Heart left ventricle (tissue), 16 donors: ENCODE measurements around the gene FAM161A. TPM values are rescaled to one million over a fixed set of nuclear protein-coding genes. Genes with fewer than 3 reads are reported as not detected.

Source experiments
- ATAC-seq, 4 donors: fragments of 200-7000 bp; cut with Tn5 transposase; one replicate each; pipeline ENCODE4 v1.9.1; 2020 to 2022; ENCODE audit warnings: moderate library complexity in 4 of 4, mild to moderate bottlenecking in 3 of 4, moderate number of reproducible peaks in 1 of 4
- DNase-seq, 5 donors: peaks; one replicate each; pipeline ENCODE4 v3.0.0-alpha.2; 2020
- H3K27ac ChIP-seq, 12 donors: fragments of 200-600 bp; sonication (generic) in 4 of 12; one replicate each; pipeline versions ENCODE4 v1.5.0 to v1.8.0; 2016 to 2022; ENCODE audit warnings: mild to moderate bottlenecking in 2 of 12
- H3K27me3 ChIP-seq, 9 donors: fragments of 200-600 bp; sonication (generic) in 2 of 9; one replicate each; pipeline versions ENCODE4 v1.5.1 to v1.8.0; 2016 to 2022; ENCODE audit warnings: mild to moderate bottlenecking in 3 of 9
- H3K36me3 ChIP-seq, 9 donors: fragments of 200-600 bp; sonication (generic) in 2 of 9; one replicate each; pipeline versions ENCODE4 v1.5.0 to v1.8.0; 2018 to 2022; ENCODE audit warnings: mild to moderate bottlenecking in 2 of 9
- H3K4me1 ChIP-seq, 12 donors: fragments of 200-600 bp; sonication (generic) in 4 of 12; one replicate each; pipeline versions ENCODE4 v1.5.0 to v1.8.0; 2016 to 2022; ENCODE audit warnings: mild to moderate bottlenecking in 3 of 12
- H3K4me3 ChIP-seq, 12 donors: fragments of 200-600 bp; sonication (generic) in 4 of 12; one replicate each; pipeline versions ENCODE4 v1.5.0 to v1.8.0; 2017 to 2022; ENCODE audit warnings: mild to moderate bottlenecking in 9 of 12, moderate library complexity in 4 of 12
- H3K9me3 ChIP-seq, 12 donors: fragments of 200-600 bp; sonication (generic) in 4 of 12; one replicate each; pipeline versions ENCODE4 v1.5.0 to v1.8.0; 2016 to 2022; ENCODE audit warnings: mild to moderate bottlenecking in 1 of 12
- CTCF ChIP-seq, 12 donors: fragments of 200-600 bp; sonication (generic) in 4 of 12; IDR thresholded peaks; one replicate each; pipeline versions ENCODE4 v1.5.0 to v1.8.0; 2018 to 2022; ENCODE audit warnings: antibody characterized with exemption in 12 of 12, mild to moderate bottlenecking in 5 of 12
- POLR2A ChIP-seq, 2 donors: fragments of 450-650 bp; IDR thresholded peaks; one replicate each; pipeline ENCODE4 v1.6.1; 2017; ENCODE audit warnings: antibody characterized with exemption in 2 of 2, mild to moderate bottlenecking in 2 of 2, moderate library complexity in 2 of 2
- WGBS, 4 donors: extraction: QIAGEN DNeasy Blood & Tissue Kit in 2 of 4; methylation state at CpG; one replicate each; pipeline versions ENCODE4 v1.1.5 to v1.1.7; 2013 to 2018; 5-methylcytosine and 5-hydroxymethylcytosine counted together
- intact Hi-C, 10 donors: fragments of 100-400 bp; cut with DNase I; formaldehyde crosslinking; loops; one replicate each; pipeline versions ENCODE4 v1.11.1 to v1.14.2; 2022
- polyA plus RNA-seq, 2 donors: library from polyadenylated mRNA; stranded (reverse); fragments of 200-250 nt; gene quantifications; one replicate each; pipeline ENCODE4 v1.2.3, GENCODE V29; 2013
- total RNA-seq, 9 donors: library from RNA; depleted of rRNA in 2 of 9; stranded (reverse); fragments of >200 nt in 2 of 9; fragmentation: NEBNext Ultra II Directional in 3 of 9; extraction: Animal tissue kit (Norgen Biotek cat#: 25700) in 3 of 9; gene quantifications; one replicate each; pipeline versions ENCODE4 v1.1.0 to v1.2.4, GENCODE V29; 2016 to 2023
- donor health status: ischemic (EF 13 %, LVEDD 7.1; RV severe dilation, severe dysfunction).
- donor health status: healthy with polysubstance abuse.
- donor health status: DM: no; HTN: yes; CAD: no.
- donor health status: DM: no; HTN: no; CAD: no.
- donor health status: ischemic (EF 25% LVEDD 6.9; RV normal size, moderate dysfunction).
- donor health status: ischemic (EF 25% LVEDD 5.7; RV mildly dilated, moderate dysfunction).
- donor health status: healthy.
- donor health status: DM: yes; HTN: yes; CAD: no.
- donor health status: ischemic (EF 35%, LVEDD 5.7; RV mildly dilated, moderate dysfunction).
- donor health status: nonischemic (EF 11% LVEDD 7.7; RV severe dilation, severe dysfunction).
- donor health status: DM: yes; HTN: yes; CAD: no.
- donor health status: PGD.
- donor health status: ischemic (EF 29% LVEDD 5.4; RV normal size, mild dysfunction).
- donor health status: nonischemic (EF 23%, LVEDD 6.1; RV moderate dilation, normal function).

FAM161A gene
- total and polyA plus RNA-seq, 11 donors = 0.56 to 4.4 (median 2.3) TPM

- Histone ChIP-seq H3K4me1 (peaks cover 4 to 25% (median 14%) of the 10 kb centered on the region in 12 donors), H3K27me3 (no peaks in the 10 kb centered on the region), H3K27ac (peak within 1 kb of the TSS; percentile 85 to 99 (median 96)), H3K36me3 (peaks cover 0 to 31% (median 18%) of the 10 kb centered on the region in 9 donors), H3K4me3 (peak within 1 kb of the TSS; percentile 53 to 95 (median 84)), H3K9me3 (no peaks in the 10 kb centered on the region)
- TF ChIP-seq POLR2A (IDR thresholded peaks at IDR 0.05) (peak in 1 of 2 donors; percentile 82), CTCF (IDR thresholded peaks at IDR 0.05) (peak in 1 of 12 donors; percentile 8)
- intact Hi-C loops = loop anchor here in 2 of 10 donors (1.0 to 10.0 kb wide), 2 partner anchors 34 to 384 kb away; partner anchors contain the start of gene FAM161A (in 1 of the 2)
- ATAC-seq (peak; percentile 78 to 93 (median 90)), DNase-seq (peak; percentile 87 to 95 (median 91))
- WGBS, 4 donors = 1 to 3% (median 1%) methylated on average over 39 to 74 of the region's 74 CpGs
Observed at GRCh38 chr2:61888267-61889055, 34.6 kb upstream of the FAM161A start, which contains the start of gene CCT4. TSS of gene CCT4 (minus strand) at chr2:61888656. CDS start at chr2:61888507, 149 bp downstream.

GRCh38 chr2:61887717-61888266 lies 33.9 kb upstream of the FAM161A start:
- peak overlapping the region; percentile 53 to 95 (median 84) for H3K4me3 ChIP-seq
- H3K36me3 ChIP-seq = peaks cover 0 to 38% (median 25%) of the 10 kb centered on the region in 9 donors
- DNase-seq (no peak), ATAC-seq (peak in 2 of 4 donors; percentile 11 to 12)
- H3K4me1 ChIP-seq = peaks cover 4 to 25% (median 14%) of the 10 kb centered on the region in 12 donors
- intact Hi-C loops = loop anchor here in 2 of 10 donors (1.0 to 10.0 kb wide), 2 partner anchors 33 to 383 kb away; partner anchors contain the start of gene FAM161A (in 1 of the 2)
- TF ChIP-seq POLR2A (IDR thresholded peaks at IDR 0.05) = no peak
- no peak for TF ChIP-seq CTCF (IDR thresholded peaks at IDR 0.05)
- H3K27me3 ChIP-seq = no peaks in the 10 kb centered on the region
- no peaks in the 10 kb centered on the region for H3K9me3 ChIP-seq
- WGBS, 4 donors = 0 to 1% (median 1%) methylated on average over 18 of the region's 18 CpGs
- peak overlapping the region; percentile 85 to 99 (median 96) for H3K27ac ChIP-seq

GRCh38 chr2:61885896-61886603 lies 32.2 kb upstream of the FAM161A start:
- ATAC-seq (no peak), DNase-seq (no peak)
- Histone ChIP-seq H3K4me1 (peaks cover 4 to 25% (median 14%) of the 10 kb centered on the region in 12 donors), H3K4me3 (peak overlapping the region in 1 of 12 donors; percentile 92), H3K27me3 (no peaks in the 10 kb centered on the region), H3K9me3 (no peaks in the 10 kb centered on the region), H3K36me3 (peaks cover 0 to 55% (median 42%) of the 10 kb centered on the region in 9 donors), H3K27ac (no peak overlapping the region)
- no peak for TF ChIP-seq POLR2A (IDR thresholded peaks at IDR 0.05)
- no peak for TF ChIP-seq CTCF (IDR thresholded peaks at IDR 0.05)
- intact Hi-C loops = loop anchor here in 1 of 10 donors (10.0 kb wide), 1 partner anchor 381 kb away; no protein-coding TSS in a partner anchor
- WGBS, 4 donors = 90 to 91% (median 90%) methylated on average over 14 to 18 of the region's 18 CpGs
